GM10266 (cell line): ENCODE data around the gene TMEM163.

Source experiments
- DNase-seq: peaks from one replicate; pipeline ENCODE4 v3.0.0; 2012; ENCODE audit errors: extremely low spot score
- TF ChIP-seq, protein P1 (sequence below): IDR thresholded peaks from 2 replicates; pipeline ENCODE4 v1.5.1; 2012; ENCODE audit warnings: mild to moderate bottlenecking, low read depth; ENCODE audit not compliant: control insufficient read depth, insufficient read depth; ENCODE audit errors: missing control alignments

The TMEM163 gene

DNA sequence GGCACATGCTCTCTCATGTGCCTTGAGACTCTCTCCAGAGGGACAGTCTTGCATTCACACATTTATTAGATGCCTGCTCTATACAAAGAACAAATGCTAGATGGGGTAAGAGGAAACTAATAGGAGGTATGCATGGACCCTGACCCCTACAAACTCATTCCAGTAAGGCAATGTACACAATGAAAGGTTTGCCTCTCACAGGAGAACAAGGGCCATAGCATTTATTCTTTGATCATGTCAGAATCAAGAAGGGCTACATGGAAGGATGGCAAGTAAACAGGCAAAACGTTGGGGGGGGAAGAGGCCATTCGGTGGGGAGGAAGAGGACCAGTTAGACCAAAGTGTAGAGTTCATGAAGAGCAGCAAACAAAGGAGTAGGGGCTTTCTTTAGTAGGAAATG lies 130.2 kb downstream of the TMEM163 start:
- DNase-seq, result no peak
- TF ChIP-seq, protein P1, sequence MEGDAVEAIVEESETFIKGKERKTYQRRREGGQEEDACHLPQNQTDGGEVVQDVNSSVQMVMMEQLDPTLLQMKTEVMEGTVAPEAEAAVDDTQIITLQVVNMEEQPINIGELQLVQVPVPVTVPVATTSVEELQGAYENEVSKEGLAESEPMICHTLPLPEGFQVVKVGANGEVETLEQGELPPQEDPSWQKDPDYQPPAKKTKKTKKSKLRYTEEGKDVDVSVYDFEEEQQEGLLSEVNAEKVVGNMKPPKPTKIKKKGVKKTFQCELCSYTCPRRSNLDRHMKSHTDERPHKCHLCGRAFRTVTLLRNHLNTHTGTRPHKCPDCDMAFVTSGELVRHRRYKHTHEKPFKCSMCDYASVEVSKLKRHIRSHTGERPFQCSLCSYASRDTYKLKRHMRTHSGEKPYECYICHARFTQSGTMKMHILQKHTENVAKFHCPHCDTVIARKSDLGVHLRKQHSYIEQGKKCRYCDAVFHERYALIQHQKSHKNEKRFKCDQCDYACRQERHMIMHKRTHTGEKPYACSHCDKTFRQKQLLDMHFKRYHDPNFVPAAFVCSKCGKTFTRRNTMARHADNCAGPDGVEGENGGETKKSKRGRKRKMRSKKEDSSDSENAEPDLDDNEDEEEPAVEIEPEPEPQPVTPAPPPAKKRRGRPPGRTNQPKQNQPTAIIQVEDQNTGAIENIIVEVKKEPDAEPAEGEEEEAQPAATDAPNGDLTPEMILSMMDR, result no peak

DNA sequence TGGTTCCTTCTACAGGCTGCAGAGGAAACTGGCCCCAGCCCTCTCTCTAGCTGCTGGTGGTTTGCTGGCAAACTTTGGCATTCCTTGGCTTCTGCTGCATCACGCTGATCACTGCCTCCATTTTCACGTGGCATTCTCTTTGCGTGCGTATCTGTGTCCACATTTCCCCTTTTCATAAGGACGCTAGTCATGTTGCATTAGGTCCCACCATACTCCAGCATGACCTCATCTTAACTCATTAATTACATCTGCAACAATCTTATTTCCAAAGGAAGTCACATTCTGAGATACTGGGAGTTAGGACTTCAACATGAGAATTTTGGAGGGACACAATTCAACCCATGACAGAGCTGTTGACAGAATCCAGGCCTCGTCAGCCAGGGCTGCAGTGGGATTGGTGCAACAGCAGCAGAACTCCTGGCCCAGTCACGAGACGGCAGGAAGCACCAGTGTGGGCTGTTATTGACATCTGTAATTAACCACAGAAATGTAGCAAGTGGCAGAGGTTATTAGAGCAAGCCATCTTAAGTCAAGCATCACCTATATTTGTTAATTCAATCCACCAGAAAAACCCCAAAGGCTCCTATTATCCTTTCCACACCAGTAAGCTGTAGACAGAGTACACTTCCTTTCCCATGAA lies 132.4 kb downstream of the TMEM163 start:
- DNase-seq, result no peak
- TF ChIP-seq, protein P1, result no peak

DNA sequence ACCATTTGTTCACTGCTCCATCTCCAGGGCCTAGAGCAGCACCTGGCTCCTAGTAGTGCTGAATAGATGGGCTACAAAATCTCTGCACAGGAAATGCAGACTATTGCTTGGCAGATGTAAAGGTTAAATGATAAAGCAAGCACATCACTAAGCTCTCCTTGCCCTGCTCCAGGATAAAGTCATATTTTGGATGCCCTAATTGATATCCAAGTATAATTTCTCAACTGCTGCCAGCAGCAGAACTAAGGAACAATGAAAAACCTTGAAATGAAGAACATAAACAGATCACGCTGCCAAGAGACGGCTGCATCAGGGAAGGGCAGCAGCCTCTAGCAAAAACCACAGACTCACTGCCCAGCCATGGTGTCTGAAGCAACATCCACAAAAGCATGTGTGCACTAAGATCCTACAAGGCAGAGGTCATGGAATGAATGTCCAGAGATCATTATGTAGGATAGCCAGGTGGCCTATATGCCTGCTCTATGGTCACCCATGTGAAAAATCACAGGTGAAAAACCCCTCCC lies 134.7 kb downstream of the TMEM163 start:
- TF ChIP-seq, protein P1, result no peak
- DNase-seq, result no peak

DNA sequence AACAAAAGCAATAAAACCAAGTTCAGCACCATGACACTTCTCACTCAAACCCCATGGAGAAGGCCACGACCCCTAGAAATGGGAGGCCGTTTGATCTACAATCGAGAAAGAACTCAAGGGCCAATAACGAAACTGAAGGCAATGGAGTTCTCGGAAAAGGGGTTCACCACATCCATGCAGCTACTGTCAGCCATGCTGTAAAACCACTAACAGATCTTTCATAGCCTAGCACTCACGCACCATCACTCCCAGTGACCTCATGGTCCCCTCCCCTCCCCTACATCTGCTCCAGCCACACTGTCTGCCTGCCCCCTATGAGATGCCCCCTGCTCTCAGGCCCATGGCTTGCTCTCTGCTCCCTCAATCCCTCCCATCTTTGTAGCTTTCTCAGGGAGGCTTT lies 135.3 kb downstream of the TMEM163 start:
- TF ChIP-seq, protein P1, result no peak
- peak; percentile 15 for DNase-seq

DNA sequence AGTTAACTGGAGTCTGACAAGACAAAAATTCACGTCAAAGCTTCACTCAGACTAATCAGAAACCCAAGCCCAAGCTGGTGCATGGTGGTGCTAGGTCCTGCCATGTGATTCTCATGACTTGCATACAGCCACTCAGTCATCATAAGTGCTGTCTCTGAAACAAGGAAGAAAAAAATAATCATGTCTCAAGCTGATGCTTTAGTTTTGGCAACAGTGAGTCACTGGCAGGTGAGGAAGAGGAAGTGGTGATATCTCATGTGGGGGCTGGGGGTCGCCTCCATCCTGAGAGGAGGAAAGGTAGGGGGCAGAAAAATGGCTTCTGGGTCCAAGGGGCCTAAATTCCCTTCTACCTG lies 136.3 kb downstream of the TMEM163 start:
- DNase-seq, result no peak
- TF ChIP-seq, protein P1, result no peak

DNA sequence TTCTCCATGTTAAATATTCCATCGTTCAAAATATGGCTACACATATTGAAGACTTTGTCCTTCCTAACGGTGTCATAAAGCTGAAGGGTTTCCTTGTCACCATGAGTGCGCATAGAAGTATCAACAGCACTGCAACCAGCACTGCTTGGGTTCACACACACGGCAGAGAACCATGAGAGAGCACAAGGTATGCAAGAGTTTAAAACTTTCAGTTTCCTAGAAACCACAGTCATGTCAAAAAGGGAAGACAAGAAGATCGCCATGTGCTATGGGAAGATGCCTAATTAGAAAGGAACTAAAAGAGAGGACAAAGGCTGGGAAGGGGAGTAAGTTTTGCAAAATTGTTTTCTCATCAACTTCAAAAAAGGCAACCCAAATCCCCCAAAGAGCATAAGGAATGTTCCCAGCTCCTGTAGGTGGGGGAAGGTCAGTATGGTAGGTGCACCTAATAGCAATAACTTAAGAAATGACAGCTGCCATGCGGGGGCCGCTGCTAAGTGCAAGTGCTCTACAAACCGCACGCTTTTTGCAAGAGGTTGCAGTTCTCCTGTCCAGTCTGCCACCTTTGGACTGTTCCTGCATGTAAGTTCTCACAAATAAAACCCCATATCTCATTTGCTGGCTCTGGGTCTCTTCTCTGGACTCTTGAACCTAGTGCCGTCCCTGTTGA lies 136.8 kb downstream of the TMEM163 start:
- TF ChIP-seq, protein P1, result no peak

DNA sequence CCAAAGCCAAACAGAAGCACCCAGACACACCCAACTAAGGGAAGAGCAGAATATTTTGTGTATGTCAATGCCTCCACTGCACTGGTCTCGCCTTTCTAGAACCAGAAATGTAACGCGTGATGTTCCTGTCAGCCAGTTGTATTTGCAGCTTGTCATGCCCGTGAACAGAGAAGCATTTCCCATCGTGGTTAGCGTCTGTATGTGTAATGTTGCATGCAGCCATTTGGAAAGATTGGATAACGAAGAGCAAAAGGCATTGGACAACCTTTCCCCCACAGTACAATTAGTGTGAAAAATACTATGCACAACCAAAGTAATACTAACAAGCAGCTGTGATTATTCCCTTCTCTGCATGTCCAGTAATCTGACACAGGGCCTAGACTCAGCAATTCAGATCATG lies 140.5 kb downstream of the TMEM163 start:
- no peak for DNase-seq
- TF ChIP-seq, protein P1, result no peak

More for the DNA sequence above, 136.8 kb downstream of the TMEM163 start:
- DNase-seq, result peak; percentile 17
